HG03280 (cell line): ENCODE data around the gene UBE2L5.

Source experiments
- ATAC-seq: cut with Tn5 transposase; IDR thresholded peaks from one replicate; pipeline ENCODE4 v1.9.1; 2021; ENCODE audit warnings: mild to moderate bottlenecking, moderate library complexity; ENCODE audit not compliant: unreplicated experiment

UBE2L5 gene

DNA sequence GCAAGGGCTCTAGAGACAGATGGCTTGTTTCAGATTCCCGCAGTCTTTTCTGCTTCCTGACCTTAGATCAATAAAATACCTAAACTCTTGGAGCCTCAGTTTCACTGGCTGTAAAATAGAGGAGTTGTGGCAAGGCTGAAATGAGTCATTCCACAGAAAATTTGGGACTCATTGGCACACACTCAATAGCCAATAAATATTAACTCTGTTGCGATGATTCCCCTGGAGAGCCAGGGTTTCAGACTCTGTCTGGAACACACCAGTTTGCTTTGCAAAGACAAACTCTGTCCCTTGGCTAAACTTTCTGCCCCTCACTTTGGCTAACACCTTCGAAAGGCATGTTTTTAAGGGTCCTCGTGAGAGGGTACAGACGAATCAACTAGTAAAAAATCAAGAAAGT lies 18.1 kb upstream of the UBE2L5 start:
- no peak for ATAC-seq

DNA sequence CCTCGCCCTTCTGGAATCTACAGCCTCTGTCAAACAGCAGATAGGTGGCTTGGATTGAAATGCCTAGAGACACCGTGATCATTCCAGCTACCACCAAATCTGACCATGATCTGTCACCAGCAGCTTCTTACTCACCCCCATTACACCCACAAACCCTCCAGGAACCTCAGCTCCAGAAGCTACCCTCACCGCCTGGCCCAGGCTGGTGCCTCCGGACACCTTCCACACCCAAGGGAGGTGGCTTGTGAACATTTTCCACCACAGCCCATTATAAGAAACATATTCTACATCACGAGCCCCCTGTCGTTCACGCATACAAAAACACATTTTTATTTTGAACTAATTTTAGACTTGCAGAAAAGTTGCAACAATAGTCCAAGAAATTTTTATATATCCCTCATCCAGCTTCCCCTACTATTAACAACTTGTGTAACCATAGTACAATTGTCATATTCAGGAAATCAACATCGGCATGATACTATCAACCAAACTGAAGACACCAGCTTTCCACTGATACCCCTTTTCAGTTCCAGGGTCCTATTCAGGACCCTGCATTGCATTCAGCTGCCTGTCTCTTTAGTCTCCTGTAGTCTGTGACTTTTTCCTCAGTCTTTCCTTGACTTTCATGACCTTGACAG lies 15.4 kb upstream of the UBE2L5 start:
- ATAC-seq: no peak

DNA sequence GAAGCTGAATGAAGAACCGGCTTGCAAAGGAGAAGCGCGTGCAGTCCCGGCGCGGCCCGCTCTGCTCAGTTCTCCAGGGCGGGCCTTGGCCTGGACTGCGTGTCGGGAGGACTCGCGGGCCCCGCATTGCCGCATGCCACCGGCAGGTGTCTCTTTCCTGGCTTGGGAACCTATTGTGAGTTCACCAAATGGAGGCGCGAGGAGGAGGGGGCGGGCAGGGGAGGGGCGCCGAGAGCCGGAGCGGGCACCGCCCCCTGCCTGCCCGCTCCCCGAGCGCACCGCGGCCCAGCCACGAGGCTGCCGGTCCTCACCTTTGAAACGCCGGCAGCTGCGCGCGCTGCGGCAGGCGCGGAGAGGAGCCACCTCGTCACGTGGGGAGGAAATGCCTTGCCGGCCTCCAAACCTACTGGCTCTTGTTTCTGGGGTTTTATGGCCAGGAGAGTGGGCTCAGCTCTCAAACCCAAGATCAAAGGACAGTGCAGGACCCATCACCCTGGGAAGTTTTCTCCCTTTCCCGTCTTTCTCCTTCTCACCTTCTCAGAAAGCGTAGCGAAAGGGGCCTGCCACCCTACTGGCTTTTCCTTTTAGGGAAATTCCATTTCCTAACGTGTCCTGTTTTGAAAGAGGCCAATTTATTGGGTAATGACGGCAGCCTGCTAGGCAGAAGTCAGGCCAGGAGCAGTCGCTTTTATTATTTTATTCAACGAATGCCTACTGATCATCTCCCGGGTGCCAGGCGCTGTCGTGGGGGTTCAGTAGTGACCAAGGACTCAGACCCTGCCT lies 13.8 kb upstream of the UBE2L5 start:
- ATAC-seq: peak; percentile 85

DNA sequence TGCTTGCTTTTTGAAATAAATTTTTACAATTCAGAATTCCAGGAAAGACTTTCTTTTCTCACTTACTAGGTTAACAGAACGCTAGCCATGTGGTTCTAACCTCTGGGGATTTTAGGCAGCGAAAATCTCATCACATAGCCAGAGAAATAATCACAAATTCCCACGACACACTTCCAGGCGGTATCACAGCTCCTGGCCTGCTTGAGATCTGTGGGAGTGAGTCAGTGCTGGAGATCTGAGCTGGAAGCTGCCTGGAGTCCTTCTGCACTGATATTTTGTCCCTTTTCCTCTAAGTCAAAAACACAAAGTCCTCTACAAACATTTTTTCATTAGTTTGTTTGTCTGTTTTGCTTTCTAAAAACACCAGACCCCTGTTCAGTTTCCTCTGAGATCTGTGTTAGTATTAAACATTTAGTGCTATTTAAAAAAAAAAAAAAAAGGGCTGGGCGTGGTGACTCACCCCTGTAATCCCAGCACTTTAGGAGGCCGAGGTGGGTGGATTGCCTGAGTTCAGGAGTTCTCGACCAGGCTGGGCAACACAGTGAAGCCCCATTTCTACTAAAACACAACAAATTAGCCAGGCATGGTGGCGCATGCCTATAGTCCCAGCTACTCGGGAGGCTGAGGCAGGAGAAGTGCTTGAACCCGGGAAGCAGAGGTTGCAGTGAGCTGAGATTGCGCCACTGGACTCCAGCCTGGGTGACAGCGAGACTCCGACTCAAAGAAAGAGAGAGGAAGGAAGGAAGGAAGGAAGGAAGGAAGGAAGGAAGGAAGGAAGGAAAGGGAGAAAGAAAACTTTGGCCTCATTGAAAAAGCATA lies 12.2 kb upstream of the UBE2L5 start:
- ATAC-seq: no peak

DNA sequence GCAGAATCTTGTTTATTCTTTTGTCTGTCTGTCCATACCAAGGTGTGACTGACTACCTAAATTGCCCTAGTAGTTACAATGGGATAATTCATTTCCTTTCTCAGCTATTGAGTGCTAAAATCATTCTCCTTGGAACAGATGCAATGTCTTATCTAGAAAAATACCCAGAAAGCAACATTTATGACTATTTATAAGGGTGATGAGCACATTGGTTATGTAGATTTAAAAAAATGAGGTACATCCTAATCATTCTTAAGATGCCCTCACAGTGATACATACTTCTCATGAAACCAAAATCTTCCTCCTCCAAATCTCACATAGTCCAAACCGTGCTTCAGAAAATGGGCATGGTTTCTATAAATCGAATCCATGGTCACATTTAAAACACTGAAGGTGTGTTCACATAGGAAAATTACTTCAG lies 11.6 kb upstream of the UBE2L5 start:
- ATAC-seq: no peak

DNA sequence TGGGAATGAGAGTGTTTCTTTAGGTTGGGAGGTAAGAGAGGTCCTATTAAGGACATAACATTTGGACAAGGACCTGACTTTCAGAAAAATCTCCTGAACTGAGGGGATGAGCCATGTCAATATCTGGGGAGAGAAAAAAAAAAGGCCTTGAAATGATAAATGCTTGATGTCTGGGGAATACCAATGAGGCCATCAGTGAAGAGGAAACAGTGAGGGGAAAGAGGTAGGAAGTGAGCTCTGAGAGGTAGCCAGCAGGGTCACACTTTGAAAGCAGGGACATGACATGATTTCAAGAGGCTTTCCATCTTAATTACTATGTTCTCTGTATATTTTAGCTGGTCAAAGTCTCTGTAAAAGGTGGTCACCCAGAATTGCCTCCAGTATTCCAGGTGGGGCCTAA lies 9.9 kb upstream of the UBE2L5 start:
- no peak for ATAC-seq

DNA sequence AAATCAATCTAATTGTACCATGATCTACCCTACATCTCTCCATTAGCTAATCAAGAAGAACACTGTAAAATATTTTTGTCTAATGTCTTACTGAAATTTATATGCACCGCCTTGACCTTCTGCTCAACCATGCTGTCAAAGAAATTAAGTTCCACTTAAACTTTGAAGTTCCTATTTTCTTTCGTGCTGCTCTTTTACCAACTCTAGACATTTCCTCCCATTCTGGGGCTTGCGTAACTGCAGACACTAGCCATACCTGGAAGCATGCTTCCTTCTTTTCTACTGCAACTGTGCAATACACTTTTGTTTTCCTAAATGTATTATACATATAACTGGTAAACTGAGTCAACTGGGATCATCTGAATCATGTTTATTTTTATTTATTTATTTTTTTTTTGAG lies 8.5 kb upstream of the UBE2L5 start:
- no peak for ATAC-seq

DNA sequence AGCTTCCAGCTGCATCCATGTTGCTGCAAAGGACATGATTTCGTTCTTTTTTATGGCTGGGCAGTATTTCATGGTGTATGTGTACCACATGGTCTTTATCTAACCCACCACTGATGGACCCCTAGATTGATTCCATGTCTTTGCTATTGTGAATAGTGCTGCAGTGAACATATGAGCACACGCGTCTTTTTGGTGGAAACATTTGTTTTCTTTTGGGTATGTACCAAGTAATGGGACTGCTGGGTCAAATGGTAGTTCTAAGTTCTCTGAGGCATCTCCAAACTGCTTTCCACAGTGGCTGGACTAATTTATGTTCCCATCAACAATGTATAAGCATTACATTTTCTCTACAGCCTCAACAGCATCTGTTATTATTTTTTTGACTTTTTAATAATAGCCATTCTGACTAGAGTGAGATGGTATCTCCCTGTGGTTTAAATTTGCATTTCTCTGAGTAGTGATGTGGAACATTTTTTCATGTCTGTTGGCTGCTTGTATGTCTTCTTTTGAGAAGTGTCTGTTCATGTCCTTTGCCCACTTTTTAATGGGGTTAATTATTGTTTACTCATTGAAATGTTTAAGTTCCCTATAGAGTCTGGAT lies 6.8 kb upstream of the UBE2L5 start:
- peak; percentile 84 for ATAC-seq

DNA sequence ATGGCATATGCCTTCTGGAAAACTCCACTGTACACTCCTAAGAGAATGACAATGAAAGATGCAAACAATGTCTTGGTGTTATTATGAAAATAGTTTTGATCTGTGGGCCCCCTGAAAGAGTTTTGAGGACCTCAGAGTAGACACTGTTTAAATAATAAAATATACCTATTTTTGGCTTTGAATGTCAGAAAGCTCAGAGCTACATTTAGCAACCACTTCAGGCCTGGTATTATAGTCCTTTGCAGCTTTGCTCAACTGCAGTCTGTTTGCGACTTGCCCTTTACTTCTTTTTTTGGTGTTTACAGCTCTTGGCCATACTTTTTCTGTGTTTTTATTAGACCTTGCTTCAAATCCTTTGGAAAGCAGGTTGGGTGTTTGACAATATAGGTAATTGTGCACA lies 5.8 kb upstream of the UBE2L5 start:
- no peak for ATAC-seq

DNA sequence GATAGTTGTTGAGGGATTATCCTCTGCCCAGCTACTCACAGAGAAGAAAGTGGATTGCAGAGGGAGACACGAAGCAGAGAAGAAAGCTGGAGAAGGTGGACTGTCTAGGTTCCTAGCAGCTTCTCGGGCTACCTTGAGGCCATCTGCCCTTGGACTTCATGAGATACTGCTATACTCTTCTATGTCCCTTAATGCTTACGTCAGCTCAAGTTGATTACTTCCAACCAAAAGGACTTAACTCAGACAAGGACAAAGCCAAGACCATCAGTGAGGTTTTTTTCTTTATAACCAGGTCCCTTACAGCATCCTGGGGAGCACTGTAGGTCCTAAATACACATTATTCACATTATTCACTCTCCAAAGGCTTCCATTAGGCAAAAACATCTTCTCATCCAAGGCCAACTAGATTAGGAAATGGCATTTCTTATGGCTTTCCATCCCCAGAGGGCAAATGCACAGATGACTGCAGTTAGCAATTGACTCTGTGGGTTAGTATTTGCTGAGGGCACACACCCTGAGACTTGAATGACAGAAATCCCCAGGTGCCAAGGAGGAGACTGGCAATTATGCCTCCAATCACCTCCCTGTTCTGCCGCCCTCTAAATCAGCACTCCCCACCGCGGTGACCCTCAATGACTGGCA lies 4.1 kb upstream of the UBE2L5 start:
- ATAC-seq: no peak

DNA sequence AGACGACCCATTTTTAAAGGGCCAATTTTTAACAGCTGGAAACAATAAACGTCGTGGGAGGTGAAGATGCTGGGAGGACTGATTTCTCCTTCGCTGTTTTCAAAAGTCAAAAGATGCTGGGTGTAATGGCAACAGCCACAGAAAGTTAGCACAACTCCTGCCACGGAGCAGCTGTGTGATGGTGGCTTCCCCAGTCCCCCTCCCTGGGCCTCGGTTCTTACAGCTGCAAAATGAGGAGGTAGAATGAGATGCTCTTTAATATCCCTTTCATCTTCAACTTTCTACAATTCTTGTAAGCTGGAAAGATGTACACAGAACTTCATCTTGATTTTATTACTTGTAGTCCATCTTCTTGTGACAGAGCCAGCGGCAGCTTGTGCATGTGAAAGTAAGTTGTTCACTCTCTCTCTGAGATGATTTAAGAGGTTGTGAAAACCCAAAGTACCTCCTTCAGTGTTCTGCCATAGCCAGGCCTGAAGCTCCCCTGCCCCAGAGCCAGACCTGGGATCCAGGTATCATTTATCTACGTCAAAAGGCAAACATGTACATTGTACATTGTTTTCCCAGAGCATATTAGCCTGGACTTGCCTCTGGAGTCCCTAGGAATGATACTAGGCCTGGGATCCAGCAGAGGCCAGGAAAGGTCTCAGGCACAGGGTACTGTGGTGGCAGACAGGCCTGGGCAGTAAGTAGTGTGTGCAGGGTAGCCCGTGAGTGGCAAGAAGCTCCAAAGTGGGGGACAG lies 3.4 kb upstream of the UBE2L5 start:
- no peak for ATAC-seq

DNA sequence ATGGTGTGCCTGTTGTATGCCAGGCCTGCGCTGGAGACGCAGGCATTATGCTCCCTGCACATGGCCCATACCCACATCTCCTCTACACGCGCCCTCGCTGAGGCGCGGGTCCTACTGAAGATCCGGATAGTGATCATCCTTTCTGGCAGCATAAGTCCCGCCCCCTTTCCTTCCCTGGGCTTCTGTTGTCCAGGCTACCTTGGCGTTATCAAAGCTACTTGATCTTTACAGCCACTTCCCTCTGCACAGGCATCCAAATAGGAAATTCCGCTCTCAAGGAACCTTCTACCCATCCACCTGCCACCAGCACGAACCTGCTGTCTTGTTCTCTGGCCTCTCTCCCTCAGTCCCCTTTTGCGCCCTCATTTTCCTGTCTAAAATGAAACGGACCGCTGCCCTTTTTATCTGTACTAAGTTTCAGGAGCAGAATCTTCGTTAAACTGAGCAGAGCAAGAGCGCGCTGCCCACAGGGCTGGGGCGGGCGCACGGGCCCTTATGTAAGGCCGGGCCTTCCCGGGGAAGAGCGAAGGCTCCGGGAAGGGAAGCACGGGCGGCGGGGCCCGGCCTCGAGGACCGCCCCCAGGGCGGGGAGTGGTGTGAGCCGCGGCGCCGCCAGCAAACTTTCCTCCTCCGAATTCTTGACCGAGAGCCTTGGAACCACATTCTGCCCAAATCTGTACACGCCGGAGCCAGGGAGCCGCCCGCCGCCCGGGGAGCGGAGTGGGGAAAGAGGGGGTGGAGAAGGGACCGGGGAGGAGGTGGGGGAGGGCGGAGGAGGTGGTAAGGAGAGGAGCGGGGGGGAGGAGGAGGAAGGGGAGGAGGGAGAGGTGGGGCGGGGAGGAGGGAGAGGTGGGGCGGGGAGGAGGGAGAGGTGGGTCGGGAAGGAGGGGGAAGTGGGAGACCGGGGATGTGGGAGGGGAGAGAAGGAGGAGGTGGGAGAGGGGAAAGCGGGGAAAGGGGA lies 920 bp upstream of the UBE2L5 start:
- peak; percentile 41 for ATAC-seq

DNA sequence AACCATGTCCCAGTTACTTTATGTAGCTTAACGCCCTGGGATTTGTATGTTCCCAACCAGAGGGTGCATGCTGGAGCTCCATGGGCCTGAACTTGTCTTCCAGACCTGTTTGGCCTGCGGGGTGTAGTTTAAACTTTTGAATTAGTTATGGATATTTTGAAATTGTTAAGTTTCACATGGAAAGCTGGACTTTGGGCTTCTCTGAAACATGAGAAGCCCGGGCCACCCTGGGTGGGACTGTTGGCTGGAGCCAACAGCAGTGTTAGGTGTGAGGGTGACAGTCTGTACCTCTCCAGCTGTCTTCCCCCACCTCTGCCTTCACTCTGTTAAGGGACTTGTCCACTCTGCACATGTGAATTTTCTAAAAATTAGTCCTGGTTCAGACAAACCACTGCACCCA lies 1.6 kb downstream of the UBE2L5 start:
- no peak for ATAC-seq

DNA sequence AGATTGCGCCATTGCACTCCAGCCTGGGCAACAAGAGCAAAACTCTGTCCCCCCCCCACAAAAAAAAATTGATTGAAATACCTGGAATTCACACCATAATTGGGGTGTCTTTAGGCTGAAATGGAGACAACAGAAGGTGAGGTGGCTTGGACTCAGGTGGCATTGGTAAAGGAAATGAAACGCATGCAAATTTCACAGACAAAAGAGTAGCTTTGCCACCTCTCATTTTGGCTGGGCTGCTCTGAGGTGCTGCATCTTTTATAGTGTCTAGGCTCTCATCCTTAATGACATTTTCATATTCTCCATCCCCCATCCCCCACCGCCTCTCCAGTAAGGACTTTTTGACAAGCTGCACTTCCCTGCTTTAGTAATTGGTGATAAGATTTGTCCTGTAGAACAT lies 6.9 kb downstream of the UBE2L5 start:
- ATAC-seq: no peak

DNA sequence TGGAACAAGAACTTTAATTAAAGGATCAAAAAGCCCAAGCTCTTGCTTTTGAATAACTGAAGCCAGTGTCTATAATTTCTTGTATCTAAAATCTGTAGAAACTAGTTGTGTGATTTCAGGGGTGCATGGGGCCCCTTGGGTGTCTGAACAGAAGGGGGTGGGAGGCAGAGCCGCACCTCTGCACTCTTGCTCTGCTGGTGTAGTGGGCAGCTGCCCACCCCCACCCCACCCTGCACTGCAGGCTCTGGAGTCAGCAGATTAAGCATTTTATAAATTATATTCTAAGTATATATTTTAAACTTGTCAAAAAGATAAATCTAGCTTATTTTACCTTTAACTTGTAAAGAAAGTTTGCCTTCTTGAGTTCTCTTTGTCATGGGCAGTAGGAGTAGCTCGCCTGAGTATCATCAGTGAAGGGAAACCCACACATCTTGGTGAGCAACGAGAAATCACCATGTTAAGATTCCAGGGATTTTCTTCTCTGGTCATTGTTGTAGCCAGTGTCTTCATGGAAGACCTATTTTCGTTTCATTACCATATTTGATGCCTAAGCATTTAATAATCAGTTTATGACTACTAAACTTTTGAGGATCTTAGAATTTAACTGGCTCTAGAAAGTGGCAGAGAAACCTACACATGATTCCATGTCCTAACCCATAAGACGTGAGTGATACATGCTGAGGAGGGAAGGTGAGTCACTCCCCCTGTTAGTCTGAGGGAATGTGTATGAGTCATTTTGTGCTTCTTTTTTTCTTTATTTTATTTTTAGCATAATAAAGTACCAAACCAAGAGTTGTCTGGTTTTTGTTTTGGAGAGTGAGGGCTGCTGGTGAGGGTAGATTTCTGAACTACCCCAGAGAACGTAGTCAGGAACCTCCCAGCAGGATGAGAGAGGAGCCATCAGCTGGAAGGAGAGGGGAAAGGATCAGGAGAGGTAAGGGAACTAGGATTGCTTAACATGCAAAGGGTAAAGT lies 7.7 kb downstream of the UBE2L5 start:
- ATAC-seq: peak; percentile 69

DNA sequence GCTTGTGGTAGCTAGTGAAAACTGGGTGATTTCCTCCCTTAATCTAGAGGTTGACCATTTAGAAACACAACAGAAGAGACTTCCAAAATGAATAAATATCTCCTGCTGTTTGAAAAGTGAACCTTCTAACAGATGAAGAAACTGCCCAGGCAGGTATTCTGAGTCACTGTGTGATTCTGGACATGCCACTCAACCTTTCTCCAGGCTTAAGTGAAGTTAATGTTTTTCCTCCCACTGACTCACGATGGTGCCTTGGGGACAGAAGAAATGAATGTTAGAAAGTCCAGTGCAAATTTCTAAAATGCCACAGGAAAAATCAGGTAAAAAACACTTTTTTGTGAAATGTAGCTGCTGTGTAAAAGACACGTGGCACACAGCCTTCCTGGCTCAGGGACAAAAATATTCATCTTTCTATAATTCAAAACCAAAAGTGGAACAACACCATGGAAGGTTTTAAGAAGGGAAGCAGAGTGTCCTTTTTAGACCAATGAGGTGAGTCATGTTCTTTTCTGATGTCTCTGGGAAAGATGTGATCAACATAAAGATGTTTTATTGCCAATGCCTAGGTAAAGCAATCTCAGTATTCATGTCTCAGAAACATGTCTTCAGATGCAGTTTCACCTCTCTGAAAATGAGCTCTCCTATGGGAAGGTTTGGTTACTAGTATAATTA lies 9.1 kb downstream of the UBE2L5 start:
- ATAC-seq: no peak

DNA sequence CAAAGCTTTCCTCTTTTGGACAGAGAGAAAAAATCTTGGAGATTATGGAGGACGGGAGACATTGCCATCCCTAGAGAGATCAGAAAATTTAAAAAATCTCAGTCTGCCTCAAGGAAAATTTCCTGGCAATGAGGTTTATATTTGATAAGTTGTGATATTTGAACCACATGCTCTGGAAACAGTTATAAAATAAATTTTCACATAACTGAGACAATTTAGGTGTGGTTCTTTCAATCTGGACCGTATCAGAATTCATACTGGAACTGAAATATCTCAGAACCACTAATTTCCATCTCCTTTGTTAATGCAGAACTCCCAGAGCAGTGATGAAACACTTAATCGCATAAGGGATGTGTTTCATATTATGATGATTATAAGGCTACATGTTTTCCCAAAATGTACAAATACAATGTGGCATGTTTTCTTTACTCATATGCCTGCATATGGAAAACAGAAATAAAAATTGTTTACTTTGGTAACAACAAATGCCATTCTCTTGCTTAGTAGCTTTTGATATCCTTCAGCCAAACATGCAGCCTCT lies 13.7 kb downstream of the UBE2L5 start:
- ATAC-seq: no peak
